ENCODE results near the gene PLRG1. TPM values are rescaled to one million over a fixed set of nuclear protein-coding genes. Genes with fewer than 3 reads are reported as not detected.
A peak's percentile ranks its signal among the peaks of the same experiment; 100 is the strongest.

The PLRG1 gene
- total RNA-seq, 1 donor from 2014 or later = 92.7 TPM

- H2AFZ ChIP-seq (replicated peaks) = no peak overlapping the region
- H3F3A ChIP-seq (ENCODE audit: low read depth) = no peaks in the 10 kb centered on the region
- no peak overlapping the region for H3K9ac ChIP-seq
- Mint-ChIP-seq H3K27ac (no peak overlapping the region), H3K27me3 (ENCODE audit: insufficient read depth, low read depth) (peaks cover 3% of the 10 kb centered on the region), H3K4me1 (peaks cover 12% of the 10 kb centered on the region), H3K36me3 (peaks cover 3% of the 10 kb centered on the region), H3K9me3 (peaks cover 5% of the 10 kb centered on the region), H3K4me3 (no peak overlapping the region)
- H3K36me3 ChIP-seq = no peaks in the 10 kb centered on the region
- no peaks in the 10 kb centered on the region for H4K20me1 ChIP-seq (ENCODE audit: low read depth)
- H3K27ac ChIP-seq = no peak overlapping the region
- no peak overlapping the region for H3K4me2 ChIP-seq
- TF ChIP-seq EZH2phosphoT487 (IDR thresholded peaks at IDR 0.05) = no peak
- no peak for TF ChIP-seq CTCF (IDR thresholded peaks at IDR 0.05)
- no peak for TF ChIP-seq EZH2 (IDR thresholded peaks at IDR 0.05)
- H3K27me3 ChIP-seq = no peaks in the 10 kb centered on the region
- H3K4me1 ChIP-seq = no peaks in the 10 kb centered on the region
- no peaks in the 10 kb centered on the region for H3K79me2 ChIP-seq (ENCODE audit: low read depth)
- DNase-seq (ENCODE audit: low spot score) = no peak
- H3K9me3 ChIP-seq (ENCODE audit: low read depth) = no peaks in the 10 kb centered on the region
- H3K4me3 ChIP-seq = no peak overlapping the region
Observed at GRCh38 chr4:154526151-154526550, 24.0 kb downstream of the PLRG1 start.

DNA sequence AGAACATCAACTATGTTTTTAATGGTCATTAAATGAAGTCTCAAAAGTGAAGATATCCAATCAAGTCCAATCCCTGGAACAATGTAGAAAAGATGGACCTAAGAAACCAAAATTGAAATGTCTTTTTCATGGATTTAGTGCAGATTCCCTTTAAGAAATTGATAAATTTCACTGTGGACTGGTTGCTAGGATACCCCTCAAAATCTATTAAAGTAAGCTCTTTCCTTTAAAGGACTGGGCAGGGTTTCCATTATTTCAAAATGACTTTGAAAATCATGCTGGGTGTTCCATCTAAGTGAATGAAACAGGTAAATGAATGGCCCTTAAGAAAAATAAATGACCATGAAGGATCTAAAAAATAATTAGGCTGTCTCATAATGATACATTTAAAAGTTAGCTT lies 28.6 kb downstream of the PLRG1 start:
- no peaks in the 10 kb centered on the region for H4K20me1 ChIP-seq (ENCODE audit: low read depth)
- Mint-ChIP-seq H3K27me3 (ENCODE audit: insufficient read depth, low read depth) (peaks cover 2% of the 10 kb centered on the region), H3K9me3 (peaks cover 5% of the 10 kb centered on the region), H3K27ac (peak overlapping the region; percentile 51), H3K36me3 (peaks cover 3% of the 10 kb centered on the region), H3K4me3 (no peak overlapping the region), H3K4me1 (peaks cover 49% of the 10 kb centered on the region)
- H3K4me2 ChIP-seq = no peak overlapping the region
- no peaks in the 10 kb centered on the region for H3K27me3 ChIP-seq
- DNase-seq (ENCODE audit: low spot score) = no peak
- H3K4me3 ChIP-seq = no peak overlapping the region
- no peak overlapping the region for H2AFZ ChIP-seq (replicated peaks)
- peaks cover 10% of the 10 kb centered on the region for H3K4me1 ChIP-seq
- H3F3A ChIP-seq (ENCODE audit: low read depth) = no peaks in the 10 kb centered on the region
- no peaks in the 10 kb centered on the region for H3K9me3 ChIP-seq (ENCODE audit: low read depth)
- no peak overlapping the region for H3K27ac ChIP-seq
- H3K9ac ChIP-seq = no peak overlapping the region
- no peak for TF ChIP-seq EZH2phosphoT487 (IDR thresholded peaks at IDR 0.05)
- no peak for TF ChIP-seq EZH2 (IDR thresholded peaks at IDR 0.05)
- no peak for TF ChIP-seq CTCF (IDR thresholded peaks at IDR 0.05)
- no peaks in the 10 kb centered on the region for H3K36me3 ChIP-seq
- H3K79me2 ChIP-seq (ENCODE audit: low read depth) = no peaks in the 10 kb centered on the region

GRCh38 chr4:154519214-154519613 lies 31.0 kb downstream of the PLRG1 start:
- peaks cover 9% of the 10 kb centered on the region for H3K9me3 Mint-ChIP-seq
- Histone ChIP-seq H3K4me3 (no peak overlapping the region), H3K4me1 (peaks cover 10% of the 10 kb centered on the region), H3K27ac (no peak overlapping the region), H3F3A (ENCODE audit: low read depth) (no peaks in the 10 kb centered on the region), H3K9me3 (ENCODE audit: low read depth) (no peaks in the 10 kb centered on the region), H3K4me2 (no peak overlapping the region), H3K9ac (no peak overlapping the region), H4K20me1 (ENCODE audit: low read depth) (no peaks in the 10 kb centered on the region), H2AFZ (replicated peaks) (no peak overlapping the region), H3K36me3 (no peaks in the 10 kb centered on the region), H3K79me2 (ENCODE audit: low read depth) (no peaks in the 10 kb centered on the region), H3K27me3 (no peaks in the 10 kb centered on the region)
- H3K27ac Mint-ChIP-seq = peak overlapping the region; percentile 42
- H3K36me3 Mint-ChIP-seq = peaks cover 3% of the 10 kb centered on the region
- TF ChIP-seq CTCF (IDR thresholded peaks at IDR 0.05) (no peak), EZH2 (IDR thresholded peaks at IDR 0.05) (no peak), EZH2phosphoT487 (IDR thresholded peaks at IDR 0.05) (no peak)
- peaks cover 2% of the 10 kb centered on the region for H3K27me3 Mint-ChIP-seq (ENCODE audit: insufficient read depth, low read depth)
- DNase-seq (ENCODE audit: low spot score) = no peak
- peaks cover 63% of the 10 kb centered on the region for H3K4me1 Mint-ChIP-seq
- no peak overlapping the region for H3K4me3 Mint-ChIP-seq

Data from neural progenitor cell (in vitro differentiated cells).